Right lobe of liver (tissue), 5 donors: ENCODE data around the gene ABHD13. TPM values are rescaled to one million over a fixed set of nuclear protein-coding genes. Genes with fewer than 3 reads are reported as not detected.

Source experiments
- total RNA-seq, 6 experiments: library from RNA; depleted of rRNA in 2 of 6; stranded (reverse); fragments of >200 nt in 2 of 6; fragmentation: NEBNext Ultra II Directional in 3 of 6; extraction: Animal tissue kit (Norgen Biotek cat#: 25700) in 3 of 6; gene quantifications; one replicate each; pipeline versions ENCODE4 v1.1.0 to v1.2.4, GENCODE V29; 2016 to 2023
- donor health status: DM: no; HTN: no; CAD: no.
- donor health status: DM: no; HTN: no; CAD: no.
- donor health status: DM: no; HTN: yes; CAD: no.
- donor health status: DM: no; HTN: yes; CAD: no.

ABHD13 gene
- total RNA-seq, 6 experiments from 2014 or later: 3.9 to 7.4 (median 4.8) TPM

Other genes with a start within 250 kb of the ABHD13 start
- gene LIG4, start 2.9 kb upstream of the ABHD13 start, total RNA-seq: 1 to 10 TPM; 6.2 to 10.0 (median 7.1) TPM
- gene TNFSF13B, start 51.3 kb downstream of the ABHD13 start, total RNA-seq: 1 to 10 TPM; 1.5 to 4.7 (median 3.6) TPM